Spleen (tissue), 11 donors: ENCODE results near the gene CDC37. TPM values are rescaled to one million over a fixed set of nuclear protein-coding genes. Genes with fewer than 3 reads are reported as not detected.

Experiments used
- DNase-seq: peaks from one replicate; pipeline ENCODE4 v3.0.0-alpha.2; 2020
- H3K27ac ChIP-seq, 8 donors: fragments of 200-600 bp; sonication (generic) in 7 of 8; 1 replicate in 4 of 8; 2 replicates in 4 of 8; pipeline versions ENCODE4 v1.5.0 to v1.8.0; 2016 to 2021; ENCODE audit warnings: inconsistent platforms in 4 of 8, mild to moderate bottlenecking in 4 of 8, moderate library complexity in 1 of 8
- H3K27me3 ChIP-seq, 7 donors: fragments of 200-600 bp; sonication (generic) in 6 of 7; replicated peaks in 1 of 7; 1 replicate in 4 of 7; 2 replicates in 3 of 7; pipeline versions ENCODE4 v1.5.0 to v1.8.0; 2016 to 2021; ENCODE audit warnings: inconsistent platforms in 3 of 7, mild to moderate bottlenecking in 1 of 7
- H3K36me3 ChIP-seq, 6 donors: fragments of 200-600 bp; sonication (generic) in 5 of 6; 1 replicate in 4 of 6; 2 replicates in 2 of 6; pipeline versions ENCODE4 v1.5.0 to v1.8.0; 2016 to 2021; ENCODE audit warnings: inconsistent platforms in 2 of 6
- H3K4me1 ChIP-seq, 6 donors: fragments of 200-600 bp; sonication (generic) in 5 of 6; 1 replicate in 3 of 6; 2 replicates in 3 of 6; pipeline versions ENCODE4 v1.5.0 to v1.8.0; 2016 to 2021; ENCODE audit warnings: inconsistent platforms in 3 of 6
- H3K4me3 ChIP-seq, 8 donors: fragments of 200-600 bp; sonication (generic) in 7 of 8; 1 replicate in 4 of 8; 2 replicates in 4 of 8; pipeline versions ENCODE4 v1.5.0 to v1.8.0; 2016 to 2021; ENCODE audit warnings: inconsistent platforms in 4 of 8, mild to moderate bottlenecking in 4 of 8, moderate library complexity in 2 of 8
- H3K9me3 ChIP-seq, 8 donors: fragments of 200-600 bp; sonication (generic) in 7 of 8; 1 replicate in 4 of 8; 2 replicates in 4 of 8; pipeline versions ENCODE4 v1.5.0 to v1.8.0; 2016 to 2021; ENCODE audit warnings: inconsistent platforms in 4 of 8
- POLR2A ChIP-seq, 3 donors: fragments of 450-650 bp; IDR thresholded peaks; one replicate each; pipeline ENCODE4 v1.5.1; 2017; ENCODE audit warnings: antibody characterized with exemption in 3 of 3, mild to moderate bottlenecking in 1 of 3
- POLR2AphosphoS5 ChIP-seq, 3 donors: sonication (generic); formaldehyde crosslinking; IDR thresholded peaks; one replicate each; pipeline ENCODE4 v1.5.1; 2017; ENCODE audit warnings: antibody characterized with exemption in 3 of 3
- whole genome bisulfite sequencing, 5 donors: extraction: QIAGEN DNeasy Blood & Tissue Kit in 3 of 5; methylation state at CpG; one replicate each; pipeline versions ENCODE4 v1.1.5 to v1.1.7; 2013 to 2018; 5-methylcytosine and 5-hydroxymethylcytosine counted together
- intact Hi-C: fragments of 100-400 bp; cut with DNase I; formaldehyde crosslinking; loops from one replicate; pipeline ENCODE4 v1.15.0; 2023; ENCODE audit warnings: low total_unique reads
- polyA plus RNA-seq, 3 donors: library from polyadenylated mRNA; stranded (reverse); fragments of 200-250 nt; gene quantifications; one replicate each; pipeline ENCODE4 v1.2.1, GENCODE V29; 2013
- total RNA-seq, 7 donors: library from RNA; depleted of rRNA in 3 of 7; stranded (reverse); fragments of >200 nt in 3 of 7; fragmentation: NEBNext Ultra II Directional in 4 of 7; extraction: Animal tissue kit (Norgen Biotek cat#: 25700) in 4 of 7; gene quantifications; one replicate each; pipeline versions ENCODE4 v1.1.0 to v1.2.1, GENCODE V29; 2016 to 2021
- TF ChIP-seq, protein P1 (sequence below), 11 experiments: fragments of 200-600 bp in 7 of 11; fragments of 450-650 bp in 4 of 11; sonication (generic) in 4 of 11; IDR thresholded peaks in 8 of 11; conservative IDR thresholded peaks in 3 of 11; 1 replicate in 7 of 11; 2 replicates in 4 of 11; pipeline versions ENCODE4 v1.4.0 to v1.8.0; 2016 to 2021; ENCODE audit warnings: antibody characterized with exemption in 11 of 11, inconsistent platforms in 4 of 11, mild to moderate bottlenecking in 1 of 11
- donor health status: healthy with polysubstance abuse.
- donor health status: DM: no; HTN: no; CAD: no; lungs with moderate emphysema.
- donor health status: DM: no; HTN: no; CAD: no.
- donor health status: Bipolar disorder and iron deficiency.
- donor health status: healthy.
- donor health status: DM: no; HTN: no; CAD: no.
- donor health status: DM: yes; HTN: yes; CAD: no.

Gene CDC37
- total and polyA plus RNA-seq, 10 donors: 131 to 387 (median 160) TPM

DNA sequence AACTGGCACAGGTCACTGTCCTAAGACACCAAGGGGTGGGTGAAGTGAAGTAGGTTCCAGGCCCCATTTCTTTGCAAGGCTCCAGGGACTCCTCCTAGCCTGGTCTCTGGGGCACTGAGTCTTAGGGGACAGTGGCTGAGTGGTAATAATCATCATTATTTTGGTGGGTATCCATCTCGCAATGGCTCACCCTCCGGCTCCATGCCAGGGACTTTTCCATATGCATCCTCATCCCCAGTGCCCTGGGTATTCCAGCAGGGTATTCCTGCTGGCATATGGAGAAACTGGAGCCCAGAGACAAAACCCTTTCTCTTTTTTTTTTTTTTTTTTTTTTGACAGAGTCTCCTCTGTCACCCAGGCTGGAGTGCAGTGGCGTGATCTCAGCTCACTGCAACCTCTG, 19.5 kb upstream of the CDC37 start:
- Histone ChIP-seq H3K27ac (no peak overlapping the region), H3K36me3 (no peaks in the 10 kb centered on the region), H3K9me3 (no peaks in the 10 kb centered on the region), H3K4me3 (no peak overlapping the region), H3K27me3 (peaks cover 9 to 97% (median 51%) of the 10 kb centered on the region in 7 donors), H3K4me1 (peaks cover 46 to 97% (median 77%) of the 10 kb centered on the region in 6 donors)
- TF ChIP-seq, protein P1, sequence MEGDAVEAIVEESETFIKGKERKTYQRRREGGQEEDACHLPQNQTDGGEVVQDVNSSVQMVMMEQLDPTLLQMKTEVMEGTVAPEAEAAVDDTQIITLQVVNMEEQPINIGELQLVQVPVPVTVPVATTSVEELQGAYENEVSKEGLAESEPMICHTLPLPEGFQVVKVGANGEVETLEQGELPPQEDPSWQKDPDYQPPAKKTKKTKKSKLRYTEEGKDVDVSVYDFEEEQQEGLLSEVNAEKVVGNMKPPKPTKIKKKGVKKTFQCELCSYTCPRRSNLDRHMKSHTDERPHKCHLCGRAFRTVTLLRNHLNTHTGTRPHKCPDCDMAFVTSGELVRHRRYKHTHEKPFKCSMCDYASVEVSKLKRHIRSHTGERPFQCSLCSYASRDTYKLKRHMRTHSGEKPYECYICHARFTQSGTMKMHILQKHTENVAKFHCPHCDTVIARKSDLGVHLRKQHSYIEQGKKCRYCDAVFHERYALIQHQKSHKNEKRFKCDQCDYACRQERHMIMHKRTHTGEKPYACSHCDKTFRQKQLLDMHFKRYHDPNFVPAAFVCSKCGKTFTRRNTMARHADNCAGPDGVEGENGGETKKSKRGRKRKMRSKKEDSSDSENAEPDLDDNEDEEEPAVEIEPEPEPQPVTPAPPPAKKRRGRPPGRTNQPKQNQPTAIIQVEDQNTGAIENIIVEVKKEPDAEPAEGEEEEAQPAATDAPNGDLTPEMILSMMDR (IDR thresholded peaks at IDR 0.05 in 8 of 11, conservative IDR thresholded peaks at IDR 0.05 in 3 of 11): no peak
- TF ChIP-seq POLR2A (IDR thresholded peaks at IDR 0.05): no peak
- DNase-seq: no peak
- intact Hi-C loops: no loop called here
- 80 to 87% (median 85%) methylated on average over 3 of the region's 3 CpGs for WGBS, 5 donors

DNA sequence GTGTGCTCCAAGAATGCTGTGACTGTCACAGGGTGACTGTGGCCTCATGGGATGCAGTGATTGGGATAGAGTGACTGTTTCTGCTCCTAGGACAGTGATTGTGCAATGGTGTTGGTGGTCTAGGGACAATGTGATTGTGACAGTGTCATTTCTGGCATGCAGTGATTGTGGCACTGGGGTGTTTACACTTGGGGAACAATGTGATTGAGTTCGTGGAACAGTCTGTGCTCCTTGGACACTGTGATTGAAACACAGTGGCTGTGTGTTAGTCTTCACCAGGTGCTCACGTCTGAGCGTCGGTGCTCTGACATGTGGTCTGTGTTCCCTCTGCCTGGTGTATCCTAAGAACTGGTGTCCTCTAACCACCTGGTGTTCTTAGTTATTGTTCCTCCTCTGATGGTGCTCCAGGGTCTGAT, 18.7 kb upstream of the CDC37 start:
- Histone ChIP-seq H3K36me3 (no peaks in the 10 kb centered on the region), H3K4me1 (peaks cover 39 to 97% (median 76%) of the 10 kb centered on the region in 6 donors), H3K4me3 (no peak overlapping the region), H3K27me3 (peaks cover 9 to 100% (median 59%) of the 10 kb centered on the region in 7 donors), H3K27ac (no peak overlapping the region), H3K9me3 (no peaks in the 10 kb centered on the region)
- TF ChIP-seq POLR2AphosphoS5 (IDR thresholded peaks at IDR 0.05) (no peak), POLR2A (IDR thresholded peaks at IDR 0.05) (no peak)
- TF ChIP-seq, protein P1 (IDR thresholded peaks at IDR 0.05 in 8 of 11, conservative IDR thresholded peaks at IDR 0.05 in 3 of 11): no peak
- no peak for DNase-seq
- WGBS, 5 donors: 25 to 51% (median 49%) methylated on average over 4 of the region's 4 CpGs
- intact Hi-C loops: no loop called here

DNA sequence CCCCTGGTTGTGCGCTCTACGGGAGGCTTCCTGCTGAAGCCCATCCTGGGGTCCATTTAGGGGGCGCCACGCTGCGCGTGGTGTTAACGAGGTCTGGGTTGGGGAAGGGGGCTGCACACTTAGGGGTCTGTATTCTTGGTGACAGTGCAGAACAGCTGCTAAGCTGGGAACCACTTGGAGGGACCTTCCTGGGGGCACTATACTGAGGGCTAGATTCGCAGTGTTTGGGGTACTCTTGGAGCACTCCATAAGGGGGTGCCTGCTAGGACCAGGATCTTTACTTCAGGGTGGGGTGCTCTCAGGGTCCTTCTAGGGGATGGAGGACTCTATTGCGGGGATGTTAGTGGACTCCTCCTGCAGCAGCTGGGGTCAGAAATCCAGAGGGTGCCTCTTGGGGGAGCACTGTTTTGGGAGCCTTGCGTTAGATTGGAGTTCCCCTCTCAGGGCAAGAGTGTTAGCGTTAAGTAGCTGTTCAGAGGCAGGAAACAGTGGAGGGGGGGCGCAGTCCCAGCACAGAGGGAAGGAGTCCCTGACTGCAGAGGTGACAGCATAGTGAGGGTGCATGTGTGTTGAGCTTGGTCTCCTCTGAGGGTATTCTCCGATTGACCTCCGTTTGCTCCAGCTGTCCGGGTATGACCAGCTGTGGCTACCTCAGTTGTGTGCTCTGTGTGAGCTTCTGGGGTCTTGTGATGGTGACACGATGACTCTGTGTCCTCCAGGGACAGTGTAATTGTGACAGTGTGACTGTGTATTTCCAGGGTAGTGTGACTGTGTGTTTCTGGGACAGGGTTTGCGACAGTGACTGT, 18.1 kb upstream of the CDC37 start:
- Histone ChIP-seq H3K27me3 (peaks cover 9 to 100% (median 65%) of the 10 kb centered on the region in 7 donors), H3K9me3 (no peaks in the 10 kb centered on the region), H3K4me1 (peaks cover 39 to 97% (median 81%) of the 10 kb centered on the region in 6 donors), H3K4me3 (peak overlapping the region in 4 of 8 donors; percentile 4 to 64 (median 28)), H3K36me3 (no peaks in the 10 kb centered on the region), H3K27ac (no peak overlapping the region)
- 20 to 24% (median 21%) methylated on average over 15 to 17 of the region's 17 CpGs for WGBS, 5 donors
- no peak for DNase-seq
- intact Hi-C loops: no loop called here
- TF ChIP-seq, protein P1 (IDR thresholded peaks at IDR 0.05 in 8 of 11, conservative IDR thresholded peaks at IDR 0.05 in 3 of 11): peak in 2 of 11 experiments; percentile 22 to 28
- TF ChIP-seq POLR2A (IDR thresholded peaks at IDR 0.05): no peak

DNA sequence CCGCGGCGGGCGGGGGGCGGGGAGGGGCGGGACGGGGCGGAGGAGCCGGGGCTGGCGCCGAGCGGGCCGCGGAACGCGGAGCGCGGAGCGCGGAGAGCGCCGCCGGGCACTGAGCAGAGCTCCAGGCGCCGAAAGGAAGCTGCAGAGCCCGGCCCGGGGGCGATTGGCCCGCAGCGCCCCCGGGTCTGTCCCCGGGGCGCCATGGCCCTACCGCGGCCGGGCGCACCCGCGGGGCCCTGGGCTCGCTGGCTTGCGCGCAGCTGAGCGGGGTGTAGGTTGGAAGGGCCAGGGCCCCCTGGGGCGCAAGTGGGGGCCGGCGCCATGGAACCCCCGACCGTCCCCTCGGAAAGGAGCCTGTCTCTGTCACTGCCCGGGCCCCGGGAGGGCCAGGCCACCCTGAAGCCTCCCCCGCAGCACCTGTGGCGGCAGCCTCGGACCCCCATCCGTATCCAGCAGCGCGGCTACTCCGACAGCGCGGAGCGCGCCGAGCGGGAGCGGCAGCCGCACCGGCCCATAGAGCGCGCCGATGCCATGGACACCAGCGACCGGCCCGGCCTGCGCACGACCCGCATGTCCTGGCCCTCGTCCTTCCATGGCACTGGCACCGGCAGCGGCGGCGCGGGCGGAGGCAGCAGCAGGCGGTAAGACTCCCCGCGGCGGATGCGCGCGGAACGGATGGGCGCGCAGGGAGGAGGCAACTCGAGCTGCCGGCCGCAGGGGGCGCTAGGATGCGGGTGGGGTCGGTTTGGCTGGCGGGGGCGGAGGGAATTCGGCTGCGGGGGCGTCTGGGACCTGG, 17.3 kb upstream of the CDC37 start, which contains the start of gene PDE4A:
PDE4A (plus strand) TSS at position 95 of the 796 bp plus-strand sequence; CDS start at position 322, 227 bp downstream.
- Histone ChIP-seq H3K27ac (no peak within 1 kb of the TSS), H3K4me3 (peak within 1 kb of the TSS in 7 of 8 donors; percentile 4 to 64 (median 25)), H3K4me1 (peaks cover 45 to 97% (median 82%) of the 10 kb centered on the region in 6 donors), H3K36me3 (no peaks in the 10 kb centered on the region), H3K27me3 (peaks cover 9 to 97% (median 69%) of the 10 kb centered on the region in 7 donors), H3K9me3 (no peaks in the 10 kb centered on the region)
- intact Hi-C loops: no loop called here
- WGBS, 5 donors: 1 to 2% (median 1%) methylated on average over 23 to 104 of the region's 104 CpGs
- peak; percentile 89 for DNase-seq
- peak in 1 of 3 donors; percentile 47 for TF ChIP-seq POLR2AphosphoS5 (IDR thresholded peaks at IDR 0.05)
- TF ChIP-seq, protein P1 (IDR thresholded peaks at IDR 0.05 in 8 of 11, conservative IDR thresholded peaks at IDR 0.05 in 3 of 11): peak in 6 of 11 experiments; percentile 22 to 64 (median 50)
- TF ChIP-seq POLR2A (IDR thresholded peaks at IDR 0.05): no peak
